Stimulated activated CD4-positive, alpha-beta T cell treated with anti-CD3 and anti-CD28 coated beads, Interleukin-1b, Interleukin-23, amount 100 ng/mL, for 48 hours (primary cell): ENCODE data around the gene DNPH1.

Source experiments
- DNase-seq: peaks from one replicate; pipeline ENCODE4 v3.0.0-alpha.2; 2020

Gene DNPH1

DNA sequence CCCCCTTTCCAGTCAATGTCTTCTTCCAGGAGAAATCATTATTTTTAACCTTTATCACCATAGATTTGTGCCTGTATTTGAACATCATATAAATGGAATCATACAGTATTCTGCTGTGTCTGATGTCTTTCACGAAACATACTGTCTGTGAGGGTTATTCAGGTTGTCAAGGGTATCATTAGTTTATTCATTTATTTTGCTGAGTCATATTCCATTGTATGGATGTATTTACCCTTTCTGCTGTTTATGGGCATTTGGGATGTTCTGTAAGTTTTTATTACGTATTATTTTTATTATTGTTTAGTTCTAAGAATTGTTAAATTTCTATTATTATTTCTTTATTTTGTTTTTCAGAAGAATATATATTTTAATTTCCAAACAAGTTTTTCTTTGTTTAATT, 22.0 kb downstream of the DNPH1 start:
- no peak for DNase-seq

DNA sequence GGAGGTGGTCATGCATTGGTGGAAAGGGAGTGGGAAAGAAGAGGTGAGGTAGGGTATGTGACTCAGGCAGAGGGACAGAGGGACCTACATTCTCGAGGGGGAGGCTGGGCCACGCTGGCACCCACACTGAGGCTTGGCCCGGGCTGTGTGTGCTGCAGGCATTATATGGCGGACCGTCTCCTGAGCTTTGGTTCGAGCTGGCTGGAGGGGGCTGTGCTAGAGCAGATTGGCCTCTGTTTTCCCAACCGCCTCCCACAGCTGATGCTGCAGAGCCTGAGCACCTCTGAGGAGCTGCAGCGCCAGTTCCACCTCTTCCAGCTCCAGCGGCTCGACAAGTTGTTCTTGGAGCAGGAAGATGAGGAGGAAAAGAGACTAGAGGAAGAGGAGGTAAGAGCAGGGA, 23.4 kb downstream of the DNPH1 start:
- no peak for DNase-seq

- DNase-seq: no peak
Measured at GRCh38 chr6:43204271-43205105, 24.8 kb downstream of the DNPH1 start.

DNA sequence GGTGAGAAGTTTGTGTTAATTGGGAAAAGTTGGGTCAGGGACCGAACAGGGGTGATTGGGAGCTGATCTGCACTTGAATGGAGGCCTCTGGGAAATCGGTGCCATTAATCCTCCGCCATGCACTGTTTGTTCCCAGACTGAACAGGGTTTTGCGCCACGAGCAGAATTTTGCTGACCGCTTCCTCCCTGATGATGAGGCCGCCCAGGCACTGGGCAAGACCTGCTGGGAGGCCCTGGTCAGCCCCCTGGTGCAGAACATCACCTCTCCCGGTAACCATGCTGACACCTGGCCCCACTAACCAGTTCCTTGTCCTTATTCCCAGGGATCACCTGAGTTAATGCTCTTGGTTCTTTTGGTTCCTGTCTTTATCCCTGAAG, 25.6 kb downstream of the DNPH1 start:
- DNase-seq: no peak

DNA sequence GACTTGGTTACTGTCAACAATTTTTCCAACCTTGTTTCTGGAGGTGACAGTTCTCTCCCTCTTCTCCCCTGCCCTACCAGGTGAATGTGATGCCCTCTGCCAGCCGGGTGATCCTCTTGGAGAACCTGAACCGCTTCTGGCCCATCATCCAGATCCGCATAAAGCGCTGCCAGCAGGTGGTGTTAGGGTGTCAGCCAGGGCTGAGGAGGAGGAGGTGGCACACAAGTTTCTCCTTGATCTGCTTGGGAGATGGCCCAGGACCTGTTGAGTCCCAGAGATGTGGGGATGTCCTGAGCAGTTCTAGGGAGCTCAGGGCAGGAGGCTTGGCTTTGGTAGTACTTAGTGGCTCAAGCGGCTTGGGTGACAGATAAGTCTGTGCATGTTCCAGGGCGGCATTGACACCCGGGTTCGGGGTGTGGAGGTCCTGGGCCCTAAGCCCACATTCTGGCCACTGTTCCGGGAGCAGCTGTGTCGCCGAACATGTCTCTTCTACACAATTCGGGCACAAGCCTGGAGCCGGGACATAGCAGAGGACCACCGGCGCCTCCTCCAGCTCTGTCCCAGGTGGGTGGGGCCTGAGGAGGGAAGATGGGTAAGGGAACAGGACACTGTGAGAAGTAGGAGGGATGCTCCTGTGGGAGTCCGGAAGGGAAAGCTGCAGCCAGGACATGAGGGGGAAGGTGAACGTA, 26.1 kb downstream of the DNPH1 start:
- no peak for DNase-seq

DNA sequence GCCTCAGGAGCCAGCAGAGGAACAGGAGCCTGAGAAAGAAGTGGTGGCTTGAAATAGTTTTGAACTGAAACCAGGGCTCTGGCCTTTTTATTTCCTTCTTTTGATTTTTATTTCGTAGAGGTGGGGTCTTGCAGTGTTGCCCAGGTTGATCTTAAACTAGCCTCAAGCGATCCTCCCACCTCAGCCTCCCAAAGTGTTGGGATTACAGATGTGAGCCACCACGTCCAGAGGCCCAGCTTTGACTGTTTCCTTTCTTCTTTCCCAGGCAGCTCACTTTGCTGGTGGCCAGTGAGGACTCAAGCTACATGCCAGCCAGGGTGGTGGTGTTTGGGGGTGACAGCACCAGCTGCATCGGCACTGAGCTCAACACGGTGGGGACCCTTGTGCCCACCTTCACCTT, 26.8 kb downstream of the DNPH1 start:
- DNase-seq: no peak

- no peak for DNase-seq
Measured at GRCh38 chr6:43200541-43200940, 28.7 kb downstream of the DNPH1 start.

DNA sequence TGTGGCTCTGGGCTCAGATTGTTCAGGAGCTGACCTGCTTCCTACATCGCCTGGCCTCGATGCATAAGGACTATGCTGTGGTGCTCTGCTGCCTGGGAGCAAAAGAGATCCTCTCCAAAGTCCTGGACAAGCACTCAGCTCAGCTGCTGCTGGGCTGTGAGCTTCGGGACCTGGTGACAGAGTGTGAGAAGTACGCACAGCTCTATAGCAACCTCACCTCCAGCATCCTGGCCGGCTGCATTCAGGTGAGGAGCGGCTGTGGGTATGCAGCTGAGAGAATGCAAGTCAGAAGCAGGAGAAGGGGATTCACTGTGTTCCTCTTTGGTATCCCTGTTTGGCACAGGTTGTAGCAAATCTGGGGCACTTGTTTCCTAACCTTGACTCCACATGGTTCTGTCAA, 29.4 kb downstream of the DNPH1 start:
- no peak for DNase-seq

DNA sequence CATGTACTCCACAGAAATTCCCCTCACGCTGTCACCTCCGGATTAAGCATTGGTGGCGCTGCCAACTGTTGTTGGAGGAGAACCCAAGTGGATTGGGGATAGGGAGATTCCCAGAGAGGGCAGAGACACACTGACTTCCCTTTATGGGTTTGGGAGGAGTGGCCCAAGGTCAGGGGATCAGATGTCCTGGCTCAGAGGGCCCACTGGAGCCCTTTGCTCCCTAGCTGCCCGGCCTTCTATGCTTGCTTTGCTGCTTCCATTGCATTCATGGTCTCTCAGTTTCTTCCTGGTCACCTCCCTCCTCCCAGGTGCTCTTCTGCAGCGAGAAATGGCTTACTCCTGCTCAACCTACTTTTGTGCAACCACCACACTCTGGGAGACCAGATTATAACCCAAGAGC, 32.9 kb downstream of the DNPH1 start:
- no peak for DNase-seq

DNA sequence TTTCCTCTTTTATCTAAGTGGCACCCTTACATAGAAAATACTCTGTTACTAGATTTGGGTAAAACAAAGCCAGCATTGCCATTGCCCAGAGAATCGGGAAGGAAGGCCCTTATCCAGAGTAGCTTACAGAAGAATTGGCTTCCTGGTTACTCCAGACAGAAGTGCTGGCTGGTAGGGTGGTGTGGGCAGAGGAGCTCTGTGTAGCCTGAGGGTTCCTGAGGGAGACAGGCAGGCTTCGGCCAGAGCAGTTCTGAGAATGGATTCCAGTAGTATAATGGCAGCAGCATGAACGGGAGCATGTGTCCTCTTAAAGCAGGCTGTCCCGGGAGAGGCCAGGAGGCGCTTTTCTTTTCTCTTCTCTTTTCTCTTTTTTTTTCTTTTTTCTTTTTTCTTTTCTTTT, 35.4 kb downstream of the DNPH1 start:
- no peak for DNase-seq

- DNase-seq: no peak
Measured at GRCh38 chr6:43192911-43193310, 36.4 kb downstream of the DNPH1 start.

GRCh38 chr6:43189776-43190304, 39.4 kb downstream of the DNPH1 start:
- DNase-seq: no peak

- DNase-seq: no peak
Measured at GRCh38 chr6:43188426-43188825, 40.9 kb downstream of the DNPH1 start.

DNA sequence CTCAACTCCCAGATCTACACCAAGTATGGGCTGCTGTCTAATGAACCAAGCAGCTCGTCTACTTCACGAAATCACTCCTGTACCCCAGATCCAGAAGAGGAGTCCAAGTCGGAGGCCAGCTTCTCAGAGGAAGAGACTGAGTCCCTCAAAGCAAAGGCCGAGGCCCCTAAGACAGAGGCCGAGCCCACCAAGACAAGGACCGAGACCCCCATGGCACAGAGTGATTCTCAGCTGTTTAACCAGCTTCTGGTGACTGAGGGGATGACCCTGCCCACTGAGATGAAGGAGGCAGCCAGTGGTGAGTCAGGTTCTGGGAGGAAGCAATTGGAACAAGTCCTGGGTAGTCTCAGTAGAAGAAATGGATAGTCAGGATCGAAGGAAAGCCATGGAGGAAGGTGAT, 41.5 kb downstream of the DNPH1 start:
- no peak for DNase-seq

DNA sequence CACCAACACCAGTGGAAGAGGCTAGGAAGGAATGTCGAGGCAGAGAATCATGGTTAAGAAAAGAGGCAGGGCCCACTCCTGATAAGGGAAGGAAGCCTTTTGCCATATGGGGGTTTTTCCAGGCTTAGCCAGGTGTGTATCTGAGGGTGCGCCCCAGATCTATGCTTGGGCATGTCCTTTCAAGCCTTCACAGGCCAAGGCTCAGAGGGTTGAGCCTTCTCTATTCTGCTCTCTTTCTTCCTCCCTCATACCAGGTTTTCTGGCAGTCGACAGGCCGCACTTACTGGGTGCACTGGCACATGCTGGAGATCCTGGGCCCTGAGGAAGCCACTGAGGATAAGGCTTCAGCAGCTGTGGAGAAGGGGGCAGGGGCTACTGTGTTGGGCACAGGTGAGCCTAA, 42.6 kb downstream of the DNPH1 start:
- DNase-seq: no peak

DNA sequence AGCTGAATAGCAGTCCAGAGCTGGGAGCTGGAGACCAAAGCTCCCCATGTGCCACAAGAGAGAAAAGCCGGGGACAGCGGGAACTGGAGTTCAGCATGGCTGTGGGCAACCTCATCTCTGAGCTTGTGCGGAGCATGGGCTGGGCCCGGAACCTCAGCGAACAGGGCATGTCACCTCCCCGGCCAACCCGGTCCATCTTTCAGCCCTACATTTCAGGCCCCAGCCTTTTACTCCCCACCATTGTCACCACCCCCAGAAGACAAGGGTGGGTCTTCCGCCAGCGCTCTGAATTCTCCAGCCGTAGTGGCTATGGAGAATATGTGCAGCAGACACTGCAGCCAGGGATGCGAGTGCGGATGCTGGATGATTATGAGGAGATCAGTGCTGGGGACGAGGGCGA, 43.3 kb downstream of the DNPH1 start:
- DNase-seq: no peak

- no peak for DNase-seq
Measured at GRCh38 chr6:43185391-43185985, 43.8 kb downstream of the DNPH1 start.

DNA sequence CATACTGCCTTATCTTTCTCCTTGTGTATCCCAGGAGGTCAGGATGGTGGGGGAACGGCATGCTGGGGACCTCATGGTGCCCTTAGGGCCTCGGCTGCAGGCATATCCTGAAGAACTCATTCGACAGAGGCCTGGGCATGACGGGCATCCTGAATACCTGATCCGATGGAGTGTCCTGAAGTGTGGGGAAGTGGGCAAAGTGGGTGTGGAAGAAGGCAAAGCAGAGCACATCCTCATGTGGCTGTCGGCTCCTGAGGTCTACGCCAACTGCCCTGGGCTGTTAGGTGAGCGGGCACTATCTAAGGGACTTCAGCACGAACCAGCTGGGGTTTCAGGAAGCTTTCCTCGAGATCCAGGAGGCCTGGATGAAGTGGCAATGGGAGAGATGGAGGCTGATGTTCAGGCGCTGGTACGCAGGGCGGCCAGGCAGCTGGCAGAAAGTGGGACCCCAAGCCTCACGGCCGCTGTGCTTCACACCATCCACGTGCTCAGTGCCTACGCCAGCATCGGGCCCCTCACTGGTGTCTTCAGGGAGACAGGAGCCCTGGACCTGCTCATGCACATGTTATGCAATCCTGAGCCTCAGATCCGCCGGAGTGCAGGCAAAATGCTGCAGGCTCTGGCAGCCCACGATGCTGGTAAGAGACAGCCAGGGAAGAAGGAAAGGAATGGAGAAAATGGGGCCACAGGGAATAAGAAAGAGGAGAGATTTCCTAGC, 44.9 kb downstream of the DNPH1 start:
- DNase-seq: no peak

- DNase-seq: no peak
Measured at GRCh38 chr6:43183441-43183840, 45.8 kb downstream of the DNPH1 start.

DNA sequence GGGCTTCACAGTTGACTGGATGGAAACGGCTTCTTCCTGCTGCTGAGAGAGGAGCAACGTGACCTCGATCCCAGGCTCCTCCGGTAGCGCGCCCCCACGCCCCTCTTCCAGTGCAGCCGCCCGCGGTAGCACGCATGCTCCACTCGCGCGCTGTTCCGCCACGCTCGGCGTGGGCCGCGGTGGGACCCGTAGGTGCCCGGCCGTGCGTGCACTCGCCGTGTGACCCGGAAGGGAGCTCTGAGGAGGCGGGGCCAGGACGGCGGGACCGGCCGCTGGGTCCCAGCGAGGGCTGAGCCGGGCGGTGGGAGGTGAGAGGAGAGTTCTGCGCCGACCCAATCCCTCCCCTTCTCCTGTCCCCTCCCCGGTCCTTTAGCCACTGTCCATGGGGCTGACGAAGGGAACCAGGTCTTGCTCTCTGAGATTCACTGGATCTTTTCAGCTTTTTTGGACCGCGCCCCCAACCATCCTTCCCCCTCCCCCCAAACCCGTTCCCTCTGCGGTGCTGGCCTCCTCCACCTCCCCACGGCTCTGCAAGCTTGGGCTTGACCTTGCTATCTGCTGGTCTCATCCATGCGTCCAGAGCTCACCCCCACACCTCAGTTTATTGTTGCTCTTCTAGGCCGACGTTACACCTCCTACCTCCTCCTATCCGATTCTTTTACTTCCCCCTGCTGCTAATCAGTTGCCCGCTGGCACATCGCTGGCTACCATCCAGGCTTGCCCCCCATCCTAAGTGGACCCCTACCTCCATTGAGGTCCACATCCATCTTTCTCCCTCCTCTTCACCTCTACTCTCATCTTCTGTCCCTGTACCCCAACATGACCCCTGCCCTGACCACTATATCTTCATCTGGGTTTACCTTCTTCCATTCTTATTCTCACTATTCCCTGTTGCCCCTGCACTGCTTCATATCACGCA, 47.1 kb downstream of the DNPH1 start, which contains the start of gene CUL9:
Gene CUL9, plus strand, starts transcription at position 255 of the 919 bp plus-strand sequence. CDS start 2,115 bp downstream, outside the sequence.
- DNase-seq: peak; percentile 82

DNA sequence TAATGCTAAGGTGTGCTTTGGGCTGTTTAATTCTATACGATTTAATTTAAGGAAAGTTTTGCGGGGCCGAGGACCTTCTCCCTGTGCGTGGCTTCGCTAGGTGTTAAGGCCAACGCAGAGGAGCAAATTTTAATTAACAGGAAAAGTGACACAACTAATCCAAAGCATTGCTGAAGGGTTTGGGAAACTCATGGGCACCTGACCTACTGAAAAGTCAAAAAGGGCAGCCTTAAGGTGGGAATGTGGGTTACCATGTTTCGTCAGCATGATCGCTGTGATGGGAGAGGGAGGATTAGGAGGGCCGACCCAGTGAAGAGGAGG, 47.7 kb downstream of the DNPH1 start:
- DNase-seq: no peak

GRCh38 chr6:43180985-43181384, 48.3 kb downstream of the DNPH1 start:
- no peak for DNase-seq
